HL-60/S4 treated with retinoic acid at 250 ng/mL for 4 days and 3 days (cell line): ENCODE measurements around the gene PSMG3.

Experiments used
- in situ Hi-C: fragments of 300-500 bp; cut with MboI; formaldehyde crosslinking; loops from 2 replicates; pipeline ENCODE4 v1.7.0; 2022; ENCODE audit warnings: low sequenced_read_pairs

Gene PSMG3

GRCh38 chr7:1580422-1581030 is 10.7 kb upstream of the PSMG3 start:
- in situ Hi-C loops = no loop called here

GRCh38 chr7:1579481-1580421 is 9.9 kb upstream of the PSMG3 start:
- in situ Hi-C loops = no loop called here

GRCh38 chr7:1578513-1578912 is 8.7 kb upstream of the PSMG3 start:
- in situ Hi-C loops = no loop called here

GRCh38 chr7:1576521-1577253 is 6.9 kb upstream of the PSMG3 start:
- in situ Hi-C loops = no loop called here

DNA sequence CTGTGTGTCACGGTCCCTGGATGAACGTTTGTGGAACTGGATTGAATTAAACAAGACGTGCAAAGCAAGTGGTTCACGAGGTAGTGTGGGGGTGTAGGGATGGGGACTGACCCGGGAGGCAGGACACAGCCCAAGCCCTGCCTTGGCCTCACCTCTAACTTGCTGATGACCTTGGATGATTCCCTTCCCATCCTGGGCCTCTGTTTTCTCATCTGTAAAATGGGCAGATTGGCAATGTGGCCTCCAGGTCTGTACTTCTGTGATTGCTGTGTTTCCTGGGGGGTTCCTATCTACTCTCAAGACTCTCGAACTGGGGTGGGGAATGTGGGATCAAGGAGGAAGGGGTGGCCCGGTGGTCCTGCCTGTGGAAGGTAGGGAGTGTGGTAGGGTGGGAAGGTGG is 6.0 kb upstream of the PSMG3 start:
- in situ Hi-C loops = no loop called here

DNA sequence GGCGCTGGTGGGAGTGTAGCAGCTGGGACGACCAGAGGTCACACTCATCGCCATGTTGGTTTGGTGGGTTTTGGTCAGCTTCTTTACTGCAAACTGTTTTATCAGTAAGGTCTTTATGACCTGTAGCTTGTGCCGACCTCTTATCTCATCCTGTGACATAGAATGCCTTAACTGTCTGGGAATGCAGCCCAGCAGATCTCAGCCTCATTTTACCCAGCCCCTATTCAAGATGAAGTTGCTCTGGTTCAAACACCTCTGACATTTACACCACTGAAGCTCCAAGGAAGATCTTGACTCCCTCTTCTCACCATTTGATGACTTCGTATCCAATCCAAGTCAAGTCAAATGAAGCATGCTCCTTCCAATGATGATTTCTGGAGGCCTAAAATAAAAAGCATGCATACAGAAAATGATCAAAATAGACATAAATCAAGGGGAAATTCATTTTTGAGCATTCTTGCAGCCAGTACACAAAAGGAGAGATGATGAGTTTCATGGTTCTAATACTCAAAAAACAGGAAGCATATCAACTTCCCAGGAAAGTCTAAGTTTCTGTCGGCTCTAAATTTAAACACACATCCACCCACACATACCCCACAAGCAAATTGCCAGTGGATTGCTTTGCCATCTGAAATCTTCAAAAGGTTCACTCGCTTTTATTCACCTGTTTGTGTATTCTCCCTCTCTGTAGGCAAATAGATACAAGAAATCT is 2.4 kb upstream of the PSMG3 start:
- in situ Hi-C loops = no loop called here

DNA sequence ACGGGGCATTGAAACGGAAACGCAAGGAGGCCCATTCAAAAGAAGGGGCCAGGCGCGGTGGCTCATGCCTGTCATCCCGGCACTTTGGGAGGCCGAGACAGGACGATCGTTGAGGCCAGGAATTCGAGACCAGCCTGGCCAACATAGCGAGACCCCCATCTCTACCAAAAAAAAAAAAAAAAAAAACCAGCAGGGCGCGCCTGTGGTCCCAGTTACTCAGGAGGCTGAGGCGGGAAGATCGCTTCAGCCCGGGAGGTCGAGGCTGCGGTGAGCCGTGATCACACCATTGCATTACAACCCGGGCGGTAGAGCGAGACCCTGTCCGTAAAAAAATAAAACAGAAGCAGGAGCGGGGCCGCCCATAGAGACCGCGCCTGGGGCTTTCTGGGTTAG is 396 bp downstream of the PSMG3 start:
- in situ Hi-C loops = no loop called here

DNA sequence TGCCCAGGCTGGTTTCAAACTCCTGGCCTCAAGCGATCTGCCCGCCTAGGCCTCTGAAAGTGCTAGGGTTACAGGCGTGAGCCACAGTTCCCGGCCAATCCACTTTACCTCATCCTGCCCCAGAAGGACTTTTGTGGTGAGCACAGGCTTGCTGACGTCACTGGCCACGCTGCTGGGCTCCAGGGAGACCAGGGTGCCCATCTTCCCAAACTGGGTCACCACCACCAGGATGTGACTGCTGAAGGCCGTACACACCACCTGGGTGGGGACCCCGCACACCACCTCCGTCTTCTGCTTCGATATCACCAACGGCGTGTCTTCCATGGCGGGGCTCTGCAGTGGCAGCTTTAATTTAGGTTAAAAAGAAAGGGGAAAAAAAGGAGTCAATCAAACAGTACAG is 816 bp downstream of the PSMG3 start:
- in situ Hi-C loops = no loop called here

- in situ Hi-C loops = no loop called here
Observed at GRCh38 chr7:1567896-1568510, 1.8 kb downstream of the PSMG3 start.

DNA sequence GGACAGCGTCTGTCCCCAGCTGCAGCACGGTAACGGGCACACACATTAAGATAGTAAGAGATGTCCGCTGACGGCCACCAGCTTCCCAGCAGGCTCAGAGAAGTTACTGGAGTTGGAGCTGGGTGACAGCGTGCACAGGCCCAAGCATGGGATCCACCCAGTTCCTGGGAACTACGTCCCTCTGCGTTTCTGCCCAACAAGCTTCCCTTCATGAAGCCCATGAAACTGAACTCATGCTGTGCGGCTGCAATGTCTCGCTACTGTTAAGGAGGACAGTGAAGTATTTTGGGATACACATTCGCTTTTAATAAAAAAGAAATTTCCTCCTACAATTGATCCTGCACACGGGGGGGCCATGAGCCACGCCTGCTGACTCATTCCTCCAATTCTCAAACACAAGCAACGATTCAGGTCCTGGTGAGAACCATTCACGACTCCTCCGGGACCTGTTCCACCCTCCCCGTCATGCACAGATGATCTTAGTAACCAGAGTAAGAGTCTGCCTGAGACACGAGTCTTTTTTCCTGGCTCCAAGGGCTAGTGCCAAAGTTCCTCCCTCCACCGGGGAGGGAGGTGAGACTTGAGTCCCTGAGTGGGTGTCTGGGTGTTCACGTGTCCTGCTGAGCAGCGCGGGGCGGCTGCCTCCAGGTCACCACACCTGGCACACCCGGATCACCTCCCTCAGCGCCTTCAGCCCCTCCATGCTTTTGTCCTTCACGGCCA is 2.6 kb downstream of the PSMG3 start:
- in situ Hi-C loops = no loop called here

DNA sequence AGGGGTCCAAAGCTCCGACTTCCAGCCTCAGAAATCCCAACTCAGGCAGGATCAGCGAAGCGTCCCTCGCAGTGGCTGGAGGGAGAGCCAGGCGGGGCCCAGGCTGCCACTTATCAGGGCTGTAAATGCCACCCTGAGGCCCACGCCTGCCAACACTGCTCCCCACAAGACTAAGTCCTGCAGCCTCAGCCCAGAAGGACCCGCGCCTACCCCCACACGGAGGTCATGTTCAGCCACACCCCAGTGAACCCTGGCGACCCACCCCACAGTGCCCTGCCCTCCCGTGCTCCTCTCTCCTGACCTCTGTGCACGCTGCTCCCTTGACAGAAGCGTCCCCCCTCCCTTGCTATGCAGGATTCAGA is 3.2 kb downstream of the PSMG3 start:
- in situ Hi-C loops = no loop called here

GRCh38 chr7:1564603-1565022 is 5.2 kb downstream of the PSMG3 start:
- in situ Hi-C loops = no loop called here

DNA sequence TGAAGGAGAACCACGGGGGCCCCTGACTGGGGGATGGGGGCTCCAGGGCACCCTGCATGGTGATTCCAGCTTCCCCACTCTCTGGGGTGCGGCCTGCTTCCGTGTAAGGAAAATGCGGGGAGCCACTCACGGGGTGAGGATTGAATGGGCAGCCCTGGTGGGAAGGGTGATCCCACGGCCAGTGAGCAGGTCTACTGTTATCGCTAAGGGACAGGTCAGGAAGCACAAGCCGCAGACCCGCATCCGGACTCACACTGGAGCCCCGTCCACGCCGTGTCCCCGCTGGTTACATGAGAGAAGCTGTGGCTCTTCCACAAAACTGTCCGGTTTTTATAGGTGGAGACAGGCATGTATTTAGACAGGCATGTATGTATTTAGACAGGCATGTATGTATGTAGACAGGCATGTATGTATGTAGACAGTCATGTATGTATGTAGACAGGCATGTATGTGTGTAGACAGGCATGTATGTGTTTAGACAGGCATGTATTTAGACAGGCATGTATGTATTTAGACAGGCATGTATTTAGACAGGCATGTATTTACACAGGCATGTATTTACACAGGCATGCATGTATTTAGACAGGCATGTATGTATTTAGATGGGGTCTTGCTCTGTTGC is 5.7 kb downstream of the PSMG3 start:
- in situ Hi-C loops = no loop called here

DNA sequence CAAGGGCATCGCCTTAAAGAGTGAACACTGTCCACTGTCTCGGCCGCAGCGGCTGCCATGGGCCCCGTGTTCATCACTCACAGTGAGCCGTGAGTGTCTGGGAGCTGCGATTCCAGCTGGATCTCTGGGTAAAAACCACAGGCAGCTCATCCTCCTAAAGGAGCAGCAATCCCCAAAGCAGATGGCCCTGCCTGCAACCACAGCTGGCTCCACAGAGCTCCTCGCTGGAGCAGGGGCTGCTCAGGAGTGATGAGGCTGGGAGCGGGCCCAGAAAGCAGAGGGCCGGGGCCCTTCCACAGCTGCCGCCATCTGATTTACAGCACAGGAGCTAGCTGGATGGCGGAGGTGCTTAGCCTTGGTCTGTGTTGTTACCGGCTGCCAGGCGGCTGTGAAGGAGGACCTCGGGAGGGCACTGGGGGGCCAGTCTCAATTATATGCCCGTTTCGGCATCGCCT is 7.2 kb downstream of the PSMG3 start:
- in situ Hi-C loops = no loop called here

- in situ Hi-C loops = no loop called here
Observed at GRCh38 chr7:1562116-1562515, 7.7 kb downstream of the PSMG3 start.

DNA sequence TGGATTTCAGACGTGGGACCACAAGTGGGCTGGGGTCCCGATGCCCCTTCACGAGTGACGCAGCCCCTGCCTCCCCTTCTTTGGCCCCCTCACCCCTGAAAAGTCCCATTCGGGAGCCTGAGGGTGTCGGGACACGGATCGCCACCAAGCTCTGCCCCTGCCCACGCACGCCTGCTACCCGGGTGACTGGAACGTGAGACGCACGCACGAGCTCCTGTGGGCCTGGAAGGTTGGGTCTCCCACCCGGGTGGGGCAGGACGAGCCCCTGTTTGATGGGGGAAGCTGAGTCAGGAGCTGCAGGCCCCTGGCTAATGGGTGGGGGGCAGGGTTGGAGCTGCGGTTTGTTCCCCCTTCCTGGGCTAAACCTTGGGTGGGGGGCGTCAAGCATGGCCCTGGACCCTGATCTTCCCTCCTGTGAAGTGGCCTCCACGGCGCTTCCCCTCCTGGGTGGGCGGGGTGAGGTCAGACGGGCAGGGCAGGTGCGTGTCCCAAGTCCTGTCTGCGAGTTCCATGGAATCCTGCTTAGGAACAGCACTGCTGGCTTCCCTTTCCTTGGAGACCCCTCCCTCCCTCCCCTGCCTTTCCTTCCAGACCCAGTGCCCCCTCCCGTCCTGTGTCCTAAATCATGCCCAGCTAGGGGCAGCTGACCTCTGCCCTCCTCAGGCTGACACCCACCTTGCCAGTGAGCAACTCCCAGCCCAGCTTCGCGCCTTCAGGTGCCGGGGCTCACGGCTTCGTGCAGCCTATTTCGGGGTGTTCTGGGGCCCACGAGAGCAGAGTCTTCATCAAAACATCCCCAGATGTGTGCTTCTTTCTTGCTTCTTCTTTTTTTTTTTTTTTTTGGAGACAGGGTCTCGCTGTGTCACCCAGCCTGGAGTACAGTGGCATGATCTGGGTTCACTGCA is 8.5 kb downstream of the PSMG3 start:
- in situ Hi-C loops = no loop called here

GRCh38 chr7:1560620-1561031 is 9.2 kb downstream of the PSMG3 start:
- in situ Hi-C loops = no loop called here
